CD4-positive, alpha-beta memory T cell (primary cell): ENCODE data around the gene TRRAP. TPM values are rescaled to one million over a fixed set of nuclear protein-coding genes. Genes with fewer than 3 reads are reported as not detected.
A peak's percentile ranks its signal among the peaks of the same experiment; 100 is the strongest.
"Not testable (repeated sequence)": the region's sequence is repeated elsewhere in the genome, so short reads cannot be mapped to it uniquely, and the experiment has no call there.

Experiments used
- CTCF ChIA-PET: fragments of 350-600 bp; sonication (Branson Sonifier 250); formaldehyde crosslinking; loops from one replicate; lab custom pipeline; 2021; ENCODE audit warnings: inconsistent platforms; ENCODE audit not compliant: partially characterized antibody; lab: Charles Lee
- POLR2A ChIA-PET: fragments of 350-600 bp; sonication (Branson Sonifier 250); formaldehyde crosslinking; loops from one replicate; lab custom pipeline; 2021; ENCODE audit not compliant: partially characterized antibody; lab: Charles Lee
- DNase-seq, 5 donors: peaks; one replicate each; pipeline versions ENCODE4 v3.0.0 to v3.0.0-alpha.2; 2020 to 2022; ENCODE audit warnings: mixed read lengths in 1 of 5
- H3K27ac ChIP-seq: one replicate; pipeline ENCODE4 v1.7.0; 2013; ENCODE audit warnings: low read depth, low read length
- H3K27me3 ChIP-seq: 2 replicates; pipeline ENCODE4 v1.7.0; 2013; ENCODE audit warnings: mild to moderate bottlenecking, low read length, moderate library complexity; ENCODE audit not compliant: insufficient read depth
- H3K36me3 ChIP-seq: 2 replicates; pipeline ENCODE4 v1.7.0; 2013; ENCODE audit warnings: mild to moderate bottlenecking, low read length, moderate library complexity; ENCODE audit not compliant: insufficient read depth
- H3K4me1 ChIP-seq: 2 replicates; pipeline ENCODE4 v1.7.0; 2013; ENCODE audit warnings: mild to moderate bottlenecking, low read length, moderate library complexity; ENCODE audit not compliant: insufficient read depth
- H3K4me3 ChIP-seq, 2 donors: one replicate each; pipeline ENCODE4 v1.7.0; 2013; ENCODE audit warnings: low read length in 2 of 2, mild to moderate bottlenecking in 1 of 2
- H3K9me3 ChIP-seq, 2 donors: one replicate each; pipeline ENCODE4 v1.7.0; 2013; ENCODE audit warnings: low read length in 2 of 2, control low read depth in 1 of 2; ENCODE audit not compliant: control insufficient read depth in 1 of 2
- H3K27ac Mint-ChIP-seq, 7 donors: one replicate each; pipeline ENCODE4 v1.8.0; 2020 to 2021; ENCODE audit warnings: mixed read lengths in 7 of 7, mild to moderate bottlenecking in 6 of 7, inconsistent platforms in 3 of 7, moderate library complexity in 3 of 7
- H3K27me3 Mint-ChIP-seq, 2 donors: one replicate each; pipeline ENCODE4 v1.8.0; 2020 to 2021; ENCODE audit warnings: mixed read lengths in 2 of 2
- H3K36me3 Mint-ChIP-seq, 2 donors: one replicate each; pipeline ENCODE4 v1.8.0; 2020 to 2021; ENCODE audit warnings: mixed read lengths in 2 of 2, inconsistent platforms in 1 of 2, mild to moderate bottlenecking in 1 of 2
- H3K4me1 Mint-ChIP-seq, 4 donors: one replicate each; pipeline ENCODE4 v1.8.0; 2020 to 2021; ENCODE audit warnings: mixed read lengths in 4 of 4, mild to moderate bottlenecking in 1 of 4
- H3K4me3 Mint-ChIP-seq, 8 donors: one replicate each; pipeline ENCODE4 v1.8.0; 2020 to 2021; ENCODE audit warnings: mixed read lengths in 8 of 8, mild to moderate bottlenecking in 7 of 8, moderate library complexity in 6 of 8, inconsistent platforms in 3 of 8
- H3K9me3 Mint-ChIP-seq, 8 donors: one replicate each; pipeline ENCODE4 v1.8.0; 2020 to 2021; ENCODE audit warnings: mixed read lengths in 8 of 8, mild to moderate bottlenecking in 5 of 8, inconsistent platforms in 3 of 8, moderate library complexity in 1 of 8
- intact Hi-C: fragments of 100-400 bp; cut with micrococcal nuclease; formaldehyde crosslinking; loops from one replicate; pipeline ENCODE4 v1.15.1; 2023
- polyA plus RNA-seq, 2 donors: library from polyadenylated mRNA; unstranded; fragments of 300-500 nt; fragmentation: Illumina TruSeq; gene quantifications; one replicate each; pipeline ENCODE4 v1.2.3, GENCODE V29; 2021
- total RNA-seq, 2 experiments: library from RNA; stranded (reverse); gene quantifications; one replicate each; pipeline ENCODE4 v1.2.3, GENCODE V29; 2021

The TRRAP gene
- total and polyA plus RNA-seq, 4 experiments from 2014 or later: 0.42 to 89.9 (median 46.0) TPM

GRCh38 chr7:99042957-99043356 is 164.6 kb downstream of the TRRAP start:
- Histone ChIP-seq H3K4me3 (no peak overlapping the region), H3K36me3 (peaks cover 51% of the 10 kb centered on the region), H3K4me1 (no peaks in the 10 kb centered on the region), H3K9me3 (no peaks in the 10 kb centered on the region), H3K27ac (no peak overlapping the region), H3K27me3 (no peaks in the 10 kb centered on the region)
- Mint-ChIP-seq H3K27ac (peak overlapping the region in 4 of 7 donors; percentile 25 to 84 (median 54)), H3K4me1 (peaks cover 0 to 7% (median 5%) of the 10 kb centered on the region in 4 donors), H3K4me3 (no peak overlapping the region), H3K9me3 (no peaks in the 10 kb centered on the region), H3K27me3 (no peaks in the 10 kb centered on the region), H3K36me3 (peaks cover 61 to 74% of the 10 kb centered on the region in 2 donors)
- CTCF ChIA-PET: no interaction called here
- no peak for DNase-seq
- POLR2A ChIA-PET: no interaction called here
- intact Hi-C loops: no loop called here

GRCh38 chr7:99044858-99045257 is 166.5 kb downstream of the TRRAP start:
- H3K4me3 ChIP-seq, intact Hi-C loops, H3K27me3 Mint-ChIP-seq, H3K27me3 ChIP-seq, POLR2A ChIA-PET, H3K9me3 ChIP-seq, H3K27ac ChIP-seq, CTCF ChIA-PET, H3K9me3 Mint-ChIP-seq, DNase-seq, H3K4me3 Mint-ChIP-seq, H3K4me1 Mint-ChIP-seq, H3K4me1 ChIP-seq: not testable (repeated sequence)
- Mint-ChIP-seq H3K27ac (peak overlapping the region in 1 of 7 donors; percentile 1), H3K36me3 (peaks cover 64 to 78% of the 10 kb centered on the region in 2 donors)
- peaks cover 44% of the 10 kb centered on the region for H3K36me3 ChIP-seq

- H3K4me3 Mint-ChIP-seq, H3K27ac Mint-ChIP-seq, H3K27me3 ChIP-seq, H3K9me3 ChIP-seq, H3K9me3 Mint-ChIP-seq, H3K27ac ChIP-seq, DNase-seq, intact Hi-C loops, H3K4me3 ChIP-seq, H3K4me1 Mint-ChIP-seq, POLR2A ChIA-PET, H3K27me3 Mint-ChIP-seq, H3K4me1 ChIP-seq: not testable (repeated sequence)
- peaks cover 59 to 80% of the 10 kb centered on the region in 2 donors for H3K36me3 Mint-ChIP-seq
- H3K36me3 ChIP-seq: peaks cover 45% of the 10 kb centered on the region
- CTCF ChIA-PET: interaction anchor here (1.3 kb wide), 1 partner anchor 264 kb away, joined by 6 read pairs; no protein-coding TSS in a partner anchor
These were observed 167.9 kb downstream of the TRRAP start for GRCh38 chr7:99046262-99046661.

- intact Hi-C loops: no loop called here
These were observed 168.4 kb downstream of the TRRAP start for GRCh38 chr7:99046722-99047121.

GRCh38 chr7:99047526-99048077 is 169.3 kb downstream of the TRRAP start:
- ChIA-PET CTCF (interaction anchor here (0.8 to 1.3 kb wide), 2 partner anchors 12 to 263 kb away, joined by 3 to 6 read pairs; no protein-coding TSS in a partner anchor), POLR2A (no interaction called here)
- Histone ChIP-seq H3K4me3 (no peak overlapping the region), H3K4me1 (no peaks in the 10 kb centered on the region), H3K27me3 (no peaks in the 10 kb centered on the region), H3K27ac (no peak overlapping the region), H3K9me3 (no peaks in the 10 kb centered on the region), H3K36me3 (peaks cover 52% of the 10 kb centered on the region)
- peaks cover 0 to 2% (median 0%) of the 10 kb centered on the region in 4 donors for H3K4me1 Mint-ChIP-seq
- no peaks in the 10 kb centered on the region for H3K27me3 Mint-ChIP-seq
- DNase-seq: no peak
- intact Hi-C loops: no loop called here
- H3K4me3 Mint-ChIP-seq: no peak overlapping the region
- H3K27ac Mint-ChIP-seq: peak overlapping the region in 1 of 7 donors; percentile 35
- no peaks in the 10 kb centered on the region for H3K9me3 Mint-ChIP-seq
- H3K36me3 Mint-ChIP-seq: peaks cover 62 to 83% of the 10 kb centered on the region in 2 donors

More at GRCh38 chr7:99046722-99047121, 168.4 kb downstream of the TRRAP start:
- Mint-ChIP-seq H3K4me1 (peaks cover 0 to 2% (median 0%) of the 10 kb centered on the region in 4 donors), H3K36me3 (peaks cover 60 to 81% of the 10 kb centered on the region in 2 donors), H3K27me3 (no peaks in the 10 kb centered on the region), H3K27ac (no peak overlapping the region), H3K4me3 (no peak overlapping the region), H3K9me3 (no peaks in the 10 kb centered on the region)
- no peak overlapping the region for H3K27ac ChIP-seq
- ChIA-PET CTCF (interaction anchor here (0.8 to 1.3 kb wide), 2 partner anchors 11 to 263 kb away, joined by 3 to 6 read pairs; no protein-coding TSS in a partner anchor), POLR2A (no interaction called here)
- H3K9me3 ChIP-seq: no peaks in the 10 kb centered on the region
- DNase-seq: no peak
- no peak overlapping the region for H3K4me3 ChIP-seq
- H3K4me1 ChIP-seq: no peaks in the 10 kb centered on the region
- peaks cover 43% of the 10 kb centered on the region for H3K36me3 ChIP-seq
- no peaks in the 10 kb centered on the region for H3K27me3 ChIP-seq

GRCh38 chr7:99050971-99051370 is 172.6 kb downstream of the TRRAP start:
- intact Hi-C loops: no loop called here
- H3K4me1 ChIP-seq: no peaks in the 10 kb centered on the region
- POLR2A ChIA-PET: no interaction called here
- no peak overlapping the region for H3K4me3 ChIP-seq
- no peaks in the 10 kb centered on the region for H3K9me3 ChIP-seq
- Mint-ChIP-seq H3K27me3 (no peaks in the 10 kb centered on the region), H3K27ac (peak overlapping the region in 2 of 7 donors; percentile 29 to 56), H3K4me3 (no peak overlapping the region), H3K36me3 (peaks cover 55 to 81% of the 10 kb centered on the region in 2 donors), H3K4me1 (peaks cover 0 to 1% (median 0%) of the 10 kb centered on the region in 4 donors), H3K9me3 (no peaks in the 10 kb centered on the region)
- H3K27ac ChIP-seq: no peak overlapping the region
- H3K36me3 ChIP-seq: peaks cover 53% of the 10 kb centered on the region
- CTCF ChIA-PET: no interaction called here
- H3K27me3 ChIP-seq: no peaks in the 10 kb centered on the region
- no peak for DNase-seq

- Histone ChIP-seq H3K4me1 (no peaks in the 10 kb centered on the region), H3K4me3 (no peak overlapping the region), H3K36me3 (peaks cover 40% of the 10 kb centered on the region), H3K27ac (no peak overlapping the region), H3K27me3 (no peaks in the 10 kb centered on the region), H3K9me3 (no peaks in the 10 kb centered on the region)
- Mint-ChIP-seq H3K4me1 (peaks cover 0 to 1% (median 0%) of the 10 kb centered on the region in 4 donors), H3K36me3 (peaks cover 48 to 67% of the 10 kb centered on the region in 2 donors), H3K9me3 (no peaks in the 10 kb centered on the region), H3K27ac (peak overlapping the region in 1 of 7 donors; percentile 59), H3K4me3 (no peak overlapping the region), H3K27me3 (no peaks in the 10 kb centered on the region)
- ChIA-PET POLR2A (no interaction called here), CTCF (interaction anchor here (1.3 kb wide), 1 partner anchor 15 kb away, joined by 3 read pairs; no protein-coding TSS in a partner anchor)
- intact Hi-C loops: no loop called here
- no peak for DNase-seq
These were observed 176.4 kb downstream of the TRRAP start for GRCh38 chr7:99054781-99055180.
